ENCODE data around the gene TCF7L2.
"Not testable (repeated sequence)": the region's sequence is repeated elsewhere in the genome, so short reads cannot be mapped to it uniquely, and the experiment has no call there.

Gene TCF7L2

DNA sequence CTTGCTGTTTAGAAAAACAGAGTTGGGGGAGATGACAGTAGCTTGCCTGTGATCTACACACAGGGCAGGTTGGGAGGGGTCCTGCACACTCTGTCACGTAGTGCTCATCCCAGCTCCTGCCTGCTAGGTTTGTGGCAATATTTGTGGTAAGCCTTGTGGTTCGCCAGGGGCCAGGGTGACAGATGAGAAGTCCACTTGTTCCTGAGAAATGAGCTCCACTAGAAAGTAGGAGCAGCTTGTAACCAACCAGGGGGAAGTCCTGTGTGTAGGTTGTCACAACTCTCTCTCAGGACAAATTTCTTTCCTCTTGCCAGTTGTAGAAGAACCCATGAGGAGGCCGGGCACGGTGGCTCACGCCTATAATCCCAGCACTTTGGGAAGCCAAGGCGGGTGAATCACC, 147.0 kb downstream of the TCF7L2 start:
- peak in 1 of 2 donors; percentile 41 for DNase-seq

DNA sequence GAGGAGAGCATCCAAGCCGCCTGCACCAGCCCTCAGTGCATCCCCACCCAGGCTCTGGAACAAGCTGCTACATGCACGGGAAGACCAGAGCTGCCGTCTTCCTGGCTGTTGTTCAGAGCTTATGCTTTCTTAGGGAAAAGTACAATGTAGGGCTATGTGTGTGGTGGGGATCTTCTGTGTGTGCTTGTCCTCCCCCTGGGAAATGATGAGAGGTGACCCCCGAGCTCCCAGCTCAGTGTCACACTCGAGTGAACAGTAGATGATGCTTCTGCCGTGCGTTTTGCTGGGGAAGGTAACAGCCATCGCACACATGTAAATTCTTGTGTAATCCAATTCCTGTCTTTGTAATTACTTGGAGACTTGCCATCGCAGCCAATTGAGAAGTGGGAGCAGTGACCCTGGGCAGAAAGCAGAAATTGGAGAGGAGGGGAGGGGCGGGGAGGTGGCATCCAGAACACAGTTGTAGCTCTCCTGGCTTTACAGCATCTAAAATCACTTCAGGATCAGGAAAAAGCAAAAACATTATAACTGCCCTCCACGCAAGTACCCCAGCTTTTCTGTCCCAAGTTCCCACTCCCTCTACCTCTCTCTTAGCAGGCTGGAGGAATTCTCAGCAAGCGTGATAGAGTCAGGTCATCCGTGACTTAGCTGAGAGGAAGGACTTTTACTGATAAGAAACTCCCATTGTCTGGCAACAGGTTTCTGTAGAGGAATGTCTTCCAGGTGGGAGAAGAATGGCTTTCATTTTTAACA, 149.6 kb downstream of the TCF7L2 start:
- DNase-seq = no peak

DNA sequence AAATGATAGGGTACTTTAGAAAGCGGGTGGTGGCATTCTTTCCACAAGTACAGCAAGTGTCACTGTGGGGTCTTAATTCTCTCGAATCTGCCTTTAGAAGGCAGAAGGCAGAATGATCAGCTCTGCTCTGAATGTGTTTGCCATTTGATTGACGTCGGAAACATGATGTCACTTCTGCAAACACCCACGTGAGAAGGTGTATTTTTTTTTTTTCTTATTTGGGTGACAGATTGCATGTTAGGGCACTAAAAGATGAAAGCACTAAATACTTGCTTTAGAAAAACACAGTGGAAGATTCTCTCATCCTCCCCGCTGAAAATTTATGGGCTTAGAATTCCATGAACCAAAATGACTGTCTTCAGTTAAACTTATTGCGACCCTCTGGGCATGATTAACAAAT, 150.2 kb downstream of the TCF7L2 start:
- DNase-seq = no peak

DNA sequence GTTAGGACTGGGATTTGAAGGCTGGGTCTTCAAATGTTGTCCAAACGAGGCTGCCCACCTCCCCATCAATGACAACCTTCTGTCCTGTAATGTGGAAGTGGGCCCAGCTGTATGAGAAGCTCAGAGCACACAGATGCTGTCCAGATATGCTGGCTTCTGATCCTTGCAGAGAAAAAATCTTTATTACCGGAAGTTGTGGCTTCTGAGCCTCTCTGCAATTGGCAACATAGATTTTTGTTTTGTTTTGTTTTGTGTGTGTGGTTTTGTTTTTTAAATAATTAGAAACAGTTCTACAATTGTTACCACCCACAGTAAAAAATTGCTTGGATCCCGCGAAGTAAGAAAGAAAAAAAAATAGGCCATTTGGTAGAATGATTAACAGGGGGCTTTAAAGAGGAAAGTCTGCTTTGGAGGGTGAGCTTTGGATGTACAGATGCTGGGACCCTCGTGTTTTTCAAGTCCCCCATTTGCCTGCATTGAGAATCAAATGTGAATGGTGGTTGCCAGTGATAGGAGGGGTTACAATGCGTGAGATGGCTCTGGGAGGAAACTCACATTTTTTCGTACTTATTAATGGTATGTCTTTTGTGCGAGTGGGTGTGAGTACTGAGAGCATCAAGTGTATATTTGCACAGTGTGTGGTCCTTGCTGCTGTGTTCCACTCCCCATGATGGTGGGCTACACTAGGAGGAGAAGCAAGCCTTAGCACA, 153.2 kb downstream of the TCF7L2 start:
- DNase-seq = no peak

DNA sequence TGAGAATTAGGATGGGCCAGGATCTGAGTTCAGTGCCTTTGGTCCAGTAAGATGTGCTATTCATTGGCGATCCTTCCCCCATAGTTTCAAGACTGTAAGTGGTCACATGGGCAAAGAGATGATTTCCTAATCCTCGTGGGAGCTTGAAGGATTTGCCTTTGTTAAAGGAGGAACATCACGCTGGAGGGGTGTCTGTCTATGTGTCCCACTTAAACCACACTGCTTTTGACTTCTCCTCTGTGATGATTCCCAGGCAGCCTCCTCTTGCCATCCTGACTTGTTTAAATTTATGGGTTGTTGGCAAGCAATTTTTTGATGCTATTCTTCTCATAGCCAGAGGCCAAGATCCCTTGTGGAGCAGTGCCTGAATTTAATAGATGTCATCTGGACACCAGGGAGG, 154.0 kb downstream of the TCF7L2 start:
- DNase-seq = no peak

DNA sequence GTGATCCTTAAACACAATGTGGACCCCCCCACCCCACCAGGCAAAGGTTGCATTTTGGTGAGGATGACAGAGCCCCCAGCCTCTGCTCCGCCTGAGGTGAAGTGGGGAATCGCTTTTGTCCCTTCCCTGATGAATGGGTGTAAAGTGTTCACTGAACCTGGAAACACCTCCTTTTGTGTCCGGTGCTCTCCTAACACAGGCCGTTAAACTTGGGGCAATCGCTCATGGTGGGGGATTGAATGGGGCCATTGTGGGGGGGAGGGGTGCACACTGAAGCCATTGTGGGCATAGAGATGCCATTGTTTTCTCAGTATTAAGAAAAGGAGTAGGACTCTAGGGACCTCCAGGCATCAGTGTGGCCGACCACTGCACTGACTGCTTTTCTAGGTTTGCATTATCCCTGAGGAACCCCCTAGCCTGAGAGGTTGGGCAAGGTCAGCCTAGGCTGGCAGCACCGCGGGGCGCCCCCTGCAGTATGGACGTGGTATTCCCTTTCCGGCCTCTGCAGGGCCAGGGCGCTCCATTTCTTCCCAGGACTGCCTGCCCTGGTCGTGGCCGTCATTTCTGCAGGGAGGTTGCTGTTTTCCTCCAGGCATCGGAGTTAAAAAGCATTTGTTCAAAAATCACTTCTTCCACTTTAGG, 158.3 kb downstream of the TCF7L2 start:
- peak; percentile 8 to 11 for DNase-seq

DNA sequence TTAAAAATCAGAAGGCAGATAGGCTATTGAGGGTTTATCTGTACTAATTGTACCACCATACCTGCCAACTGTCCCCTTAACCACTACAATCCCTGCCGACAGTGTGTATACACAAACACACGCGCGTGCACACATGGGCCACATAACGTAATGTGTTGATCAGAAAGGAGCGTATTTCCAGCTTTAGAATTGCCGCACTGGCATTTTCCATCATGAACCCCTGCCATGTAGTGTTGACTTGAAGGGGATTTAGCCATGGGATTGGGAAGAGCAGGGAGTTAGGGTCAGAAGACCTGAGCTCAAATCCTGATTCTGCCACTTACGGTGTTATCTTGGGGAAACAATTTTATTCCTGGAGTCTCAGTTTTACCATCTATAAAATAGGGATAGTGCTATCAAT, 158.9 kb downstream of the TCF7L2 start:
- DNase-seq = no peak

DNA sequence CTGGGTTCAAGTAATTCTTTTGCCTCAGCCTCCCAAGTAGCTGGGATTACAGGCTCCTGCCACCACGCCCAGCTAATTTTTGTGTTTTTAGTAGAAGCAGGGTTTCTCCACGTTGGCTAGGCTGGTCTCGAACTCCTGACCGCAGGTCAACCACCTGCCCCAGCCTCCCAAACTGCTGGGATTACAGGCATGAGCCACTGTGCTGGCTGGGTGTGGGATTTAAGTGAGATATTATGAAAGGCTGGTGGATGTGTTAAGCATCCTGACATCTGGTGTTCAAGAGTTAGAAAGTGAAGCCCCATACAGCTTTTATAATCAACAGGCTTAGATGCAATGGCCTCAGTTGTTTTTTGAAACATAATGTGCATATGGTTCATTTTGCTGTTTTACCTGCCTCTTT, 159.4 kb downstream of the TCF7L2 start:
- not testable (repeated sequence) for DNase-seq

DNA sequence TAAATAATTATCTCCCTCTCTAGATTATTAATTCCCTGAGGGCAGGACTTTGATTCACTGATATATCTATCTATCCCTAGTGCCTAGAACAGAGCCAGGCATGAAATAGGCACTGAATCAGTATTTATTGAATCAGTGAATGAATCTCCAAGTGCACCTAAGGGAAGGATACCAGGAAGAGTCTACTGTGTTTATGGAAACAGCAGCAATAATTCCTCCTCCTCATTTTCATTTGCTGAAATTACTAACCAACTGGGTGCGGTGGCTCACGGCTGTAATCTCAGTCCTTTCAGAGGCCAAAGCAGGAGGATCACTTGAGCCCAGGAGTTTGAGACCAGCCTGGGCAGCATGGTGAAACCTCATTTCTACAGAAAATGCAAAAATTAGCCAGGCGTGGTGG, 161.2 kb downstream of the TCF7L2 start:
- DNase-seq = no peak

DNA sequence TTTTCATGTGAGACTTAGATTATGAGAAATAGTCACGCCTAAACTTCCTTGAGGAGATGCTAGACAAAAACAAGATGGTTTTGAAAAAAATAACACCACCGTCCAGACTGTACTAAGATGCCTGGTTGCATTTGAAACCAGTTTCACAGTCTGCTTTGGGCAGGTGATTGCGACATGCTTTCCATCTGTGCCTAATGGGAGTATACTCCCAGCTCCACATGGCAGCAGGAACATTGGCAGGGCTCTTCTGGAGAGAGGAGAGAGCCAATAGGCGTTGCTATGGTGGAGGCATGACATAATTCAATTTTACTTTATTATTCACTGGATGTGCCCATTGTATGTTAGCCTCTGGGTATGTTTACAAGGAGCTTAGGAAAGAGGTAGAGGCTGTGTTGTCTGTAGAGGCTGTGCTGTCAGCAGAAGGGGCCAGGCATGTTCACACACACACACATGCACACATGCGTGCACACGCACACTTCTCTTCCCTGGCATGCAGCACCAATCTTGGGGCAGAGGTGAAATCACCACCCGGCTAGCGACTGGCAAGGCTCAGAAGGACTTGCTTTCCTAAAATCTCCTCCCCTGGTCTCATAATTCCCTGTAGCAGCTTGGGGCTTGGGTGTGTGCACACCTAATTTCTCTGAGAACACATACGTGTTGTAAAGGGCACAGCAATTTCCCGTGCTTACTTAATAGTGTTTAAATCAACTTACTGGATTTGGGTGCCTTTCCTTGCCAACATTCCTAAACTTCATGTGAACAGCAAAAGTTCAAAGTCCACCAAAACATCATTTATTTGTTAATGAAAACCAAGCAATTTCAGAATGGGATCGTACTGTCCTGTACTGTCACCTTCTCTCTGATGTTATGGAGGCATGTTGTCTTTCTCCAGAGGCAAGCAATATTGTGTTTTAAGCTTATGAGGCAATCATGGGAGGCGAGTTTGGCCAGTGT, 162.1 kb downstream of the TCF7L2 start:
- no peak for DNase-seq

DNA sequence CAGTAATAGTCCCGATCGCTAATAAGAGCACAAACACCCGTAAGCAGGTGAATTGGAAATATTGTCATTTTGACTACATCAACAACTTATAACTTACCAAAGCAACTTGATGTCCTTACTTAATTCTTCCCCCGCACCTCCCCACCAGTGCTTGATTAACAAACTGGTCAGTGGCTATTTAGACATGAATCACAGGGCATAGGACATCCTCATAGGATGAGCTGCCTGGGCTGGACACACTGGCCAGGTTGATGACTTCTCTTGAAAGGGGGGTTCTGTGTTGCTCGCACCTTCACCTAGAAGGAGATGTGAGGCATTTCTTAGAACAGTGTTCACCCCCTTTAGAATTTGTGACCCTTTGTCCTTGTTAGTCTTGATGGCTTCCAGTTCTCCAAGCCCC, 163.2 kb downstream of the TCF7L2 start:
- no peak for DNase-seq

DNA sequence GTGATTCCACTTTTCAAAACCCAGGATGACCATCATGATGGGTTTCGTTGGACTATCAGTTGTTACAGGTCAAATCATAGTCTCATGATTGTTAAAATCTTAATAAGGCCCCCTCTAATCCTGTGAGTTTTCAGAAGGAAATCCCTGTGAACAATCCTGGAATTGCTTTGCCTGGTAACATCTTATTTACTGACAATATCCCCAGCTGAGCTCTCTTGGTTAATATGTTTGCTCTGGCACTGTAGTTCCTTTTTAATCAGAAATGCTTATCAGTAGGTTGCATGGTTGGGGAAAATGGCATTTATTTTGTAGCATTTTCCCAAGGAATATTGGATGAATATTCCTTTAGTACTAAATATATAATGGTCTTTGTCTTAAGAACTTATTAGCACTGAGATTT, 163.9 kb downstream of the TCF7L2 start:
- no peak for DNase-seq

DNA sequence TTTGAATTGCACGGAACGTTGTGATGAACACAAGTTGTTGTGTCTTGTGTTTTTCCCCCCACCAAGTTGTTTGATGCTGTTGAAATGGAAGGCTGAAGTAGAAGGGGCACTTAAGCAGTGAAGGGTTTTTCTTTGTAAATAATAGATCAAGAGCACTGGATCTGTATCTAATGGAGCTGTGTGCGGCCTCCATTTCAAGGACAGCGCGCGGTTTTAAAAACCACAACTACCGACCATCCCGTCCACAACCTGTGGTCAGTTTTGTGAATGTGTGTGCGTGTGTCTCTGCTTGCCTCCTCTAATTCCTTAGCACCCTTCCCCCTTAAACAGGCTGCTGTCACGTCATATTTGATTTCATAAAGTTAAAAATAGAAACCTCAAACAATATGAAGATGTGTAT, 165.5 kb downstream of the TCF7L2 start:
- no peak for DNase-seq

DNA sequence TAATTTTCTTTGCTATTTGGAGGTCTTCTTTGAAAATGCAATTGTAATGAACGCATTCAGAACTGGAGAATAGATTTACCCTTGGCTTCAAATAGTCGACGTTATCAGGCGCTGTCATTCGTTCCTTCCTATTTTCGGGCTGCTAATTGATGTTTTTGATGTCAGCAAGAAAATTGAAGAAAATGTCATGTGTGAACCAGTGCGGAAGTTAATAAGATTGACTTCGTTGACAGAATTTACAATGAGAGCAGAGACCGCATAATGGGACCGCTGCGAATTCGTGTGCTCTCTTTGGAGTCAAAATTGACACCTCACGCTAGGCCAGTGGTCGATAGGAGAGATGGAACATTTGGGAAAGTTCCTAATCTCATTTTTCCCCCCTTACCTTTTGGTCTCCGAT, 168.8 kb downstream of the TCF7L2 start:
- DNase-seq = no peak

DNA sequence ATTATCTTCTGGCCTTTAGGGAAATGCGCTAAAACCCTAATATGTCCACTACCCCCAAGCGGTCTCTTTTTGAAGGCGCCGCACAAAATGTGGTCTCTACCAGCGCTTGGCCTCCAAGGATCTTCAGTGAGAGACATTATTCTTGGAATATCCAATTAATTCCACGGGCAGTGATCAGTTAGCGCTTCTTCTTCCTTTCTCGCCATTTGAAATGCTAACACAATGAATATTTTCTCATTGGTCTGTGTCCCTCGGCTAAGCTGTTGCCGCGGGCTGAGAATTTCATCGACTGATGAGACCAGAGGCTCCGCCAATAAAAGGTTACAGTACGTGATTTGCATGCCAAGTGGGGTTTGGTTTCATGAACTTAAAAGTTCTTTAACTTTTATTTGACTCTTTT, 169.8 kb downstream of the TCF7L2 start:
- no peak for DNase-seq

DNA sequence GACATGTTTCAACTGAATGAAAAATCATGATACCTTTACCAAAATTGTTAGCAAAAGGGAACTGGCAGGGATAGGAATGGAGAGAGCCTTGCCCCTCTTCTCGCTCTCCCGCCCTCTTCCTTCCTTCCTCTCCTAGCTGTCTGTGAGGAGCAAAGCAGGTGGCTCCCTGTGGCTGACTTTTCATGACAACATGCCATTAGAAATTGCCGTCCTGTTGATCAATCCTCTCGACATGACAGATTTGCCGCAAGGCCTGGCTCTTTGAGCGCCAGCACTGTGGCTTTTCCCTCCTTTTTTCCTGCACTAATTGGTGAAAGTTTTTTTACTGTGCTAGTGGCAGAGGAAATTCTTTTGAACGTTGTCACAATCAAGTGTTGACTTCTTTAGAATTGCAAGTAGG, 171.1 kb downstream of the TCF7L2 start:
- DNase-seq = no peak

DNA sequence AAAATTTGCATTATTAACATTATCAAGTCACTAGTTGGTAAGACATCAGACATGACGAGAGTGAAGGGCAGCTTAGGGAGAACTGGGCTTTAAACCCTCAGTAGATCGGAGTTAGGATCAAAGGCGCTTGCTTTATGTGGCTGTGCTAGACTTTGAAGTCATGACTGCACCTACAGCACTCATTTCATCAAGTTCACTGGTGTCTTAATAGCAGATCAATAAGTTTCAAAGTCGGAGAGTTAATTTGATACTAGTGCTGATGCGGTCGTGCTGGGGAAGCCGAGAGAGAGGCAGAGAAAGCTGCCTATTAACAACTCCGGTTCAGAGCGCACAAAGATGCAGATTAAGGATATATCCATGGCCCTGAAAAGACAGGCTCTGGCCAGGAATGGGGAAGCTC, 172.9 kb downstream of the TCF7L2 start:
- no peak for DNase-seq

DNA sequence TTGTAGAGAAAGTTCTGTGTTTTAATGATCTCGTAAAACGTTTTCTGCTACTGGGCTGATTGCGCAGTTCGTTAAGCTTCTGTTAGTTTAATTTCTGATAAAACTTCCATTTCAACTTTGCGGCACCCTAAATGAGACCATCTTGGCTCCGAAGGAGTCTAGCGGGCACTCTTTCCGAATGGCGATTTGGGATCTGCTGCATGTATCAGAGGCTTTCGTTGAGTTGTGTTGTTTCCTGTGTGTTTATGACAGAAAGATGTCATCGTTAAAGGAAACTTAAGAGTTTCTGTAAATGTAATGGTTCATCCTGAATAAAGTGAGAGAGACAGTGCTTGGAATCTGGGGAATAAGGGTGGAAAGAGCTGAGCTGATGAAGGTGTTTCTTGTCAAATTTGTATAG, 174.7 kb downstream of the TCF7L2 start:
- DNase-seq = no peak

DNA sequence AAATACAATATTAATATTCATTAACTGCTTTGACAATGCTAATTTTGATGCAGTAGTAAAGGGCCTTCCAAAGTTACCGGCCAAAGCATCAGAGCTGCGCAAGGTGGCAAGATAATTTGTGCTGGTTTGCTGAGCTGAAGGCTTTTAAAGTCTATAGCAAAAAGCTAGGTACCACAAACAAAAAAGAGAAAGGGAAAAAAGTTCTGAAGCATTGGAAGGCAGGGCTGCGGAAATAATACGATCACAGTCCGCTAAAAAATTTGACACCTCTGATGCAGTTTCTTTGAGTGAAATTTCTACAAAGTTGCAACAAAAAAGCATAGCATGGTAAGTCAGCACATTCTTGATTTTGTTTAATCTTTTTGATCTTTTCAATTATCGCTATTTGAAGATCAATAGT, 175.6 kb downstream of the TCF7L2 start:
- no peak for DNase-seq

DNA sequence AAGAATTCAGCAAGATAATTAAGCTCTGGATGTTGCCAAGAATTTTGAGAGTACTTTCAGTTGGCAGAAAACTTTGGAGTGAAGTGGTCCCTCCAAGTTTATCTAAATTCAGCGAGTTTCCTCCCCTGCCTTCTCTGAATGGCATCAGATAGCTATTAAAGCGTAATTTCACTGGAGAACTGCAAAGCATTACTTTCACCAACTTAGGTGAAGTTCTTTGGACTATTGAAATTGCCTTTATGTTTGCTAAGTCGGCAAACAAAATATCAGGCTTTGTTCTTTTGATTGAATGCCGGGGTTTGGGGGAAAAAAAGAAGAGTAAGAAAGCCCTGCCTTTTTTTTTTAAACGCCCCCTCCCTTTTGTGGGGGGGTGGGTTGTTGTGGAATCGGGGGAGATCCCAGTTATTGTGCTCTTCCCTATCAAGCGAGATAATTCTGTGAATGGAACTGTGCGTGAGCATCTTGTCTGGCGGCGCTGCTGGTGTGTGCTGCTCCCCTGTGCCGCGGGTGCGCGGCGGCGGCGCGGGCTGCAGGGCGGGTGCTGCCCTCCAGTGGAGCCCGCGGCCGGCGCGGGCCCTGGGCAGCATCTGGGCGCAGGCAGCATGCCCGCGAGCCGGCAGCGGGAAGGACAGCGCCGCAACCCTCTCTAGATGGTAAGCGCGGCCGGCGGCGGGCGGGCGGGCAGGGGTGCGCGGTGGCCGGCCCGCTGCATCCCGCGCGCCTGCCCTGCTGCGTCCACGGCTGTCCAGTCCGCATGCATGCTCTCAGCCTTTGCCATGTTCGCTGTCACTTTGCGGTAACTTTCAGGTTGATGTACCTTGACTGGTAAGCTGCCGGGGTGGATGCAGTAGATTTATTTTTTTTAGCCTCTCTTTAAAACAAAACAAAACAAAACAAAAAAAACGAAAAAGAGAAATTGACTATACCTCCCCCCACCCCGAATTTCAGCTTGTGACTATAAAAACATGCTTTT, 176.5 kb downstream of the TCF7L2 start:
- peak; percentile 29 to 54 for DNase-seq

DNA sequence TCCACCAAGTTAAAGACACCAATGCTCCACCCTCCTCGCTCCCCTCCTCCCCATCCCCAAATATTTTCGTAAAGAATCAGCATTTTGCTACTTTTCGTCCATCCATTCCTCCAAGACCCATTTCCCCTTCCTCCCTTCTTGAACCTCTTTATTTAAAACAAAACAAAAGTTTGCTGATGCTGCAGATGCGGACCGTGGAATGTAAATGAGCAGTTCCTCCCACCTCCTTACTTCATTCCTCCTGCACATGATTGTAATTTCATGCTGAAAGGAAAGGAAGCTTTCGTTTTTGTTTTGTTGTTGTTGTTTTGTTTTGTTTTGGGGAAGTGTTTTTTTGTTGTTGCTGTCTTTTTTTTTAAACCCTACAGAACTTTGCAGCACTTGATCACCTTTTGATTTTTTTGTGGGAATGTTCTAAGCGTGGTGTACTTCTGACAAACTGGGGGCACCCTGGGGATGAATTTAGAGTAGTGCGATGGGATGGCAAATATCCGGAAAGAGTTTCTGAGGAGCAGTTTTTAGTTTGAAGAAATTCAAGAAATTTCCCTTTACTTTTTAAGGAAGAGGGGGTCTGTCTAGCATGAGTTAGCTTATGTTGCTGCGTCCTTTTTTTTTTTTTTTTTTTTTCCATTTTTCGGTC, 177.3 kb downstream of the TCF7L2 start:
- no peak for DNase-seq
